ENCODE results near the gene FGF2.
"Not testable (repeated sequence)": the region's sequence is repeated elsewhere in the genome, so short reads cannot be mapped to it uniquely, and the experiment has no call there.

The FGF2 gene

DNA sequence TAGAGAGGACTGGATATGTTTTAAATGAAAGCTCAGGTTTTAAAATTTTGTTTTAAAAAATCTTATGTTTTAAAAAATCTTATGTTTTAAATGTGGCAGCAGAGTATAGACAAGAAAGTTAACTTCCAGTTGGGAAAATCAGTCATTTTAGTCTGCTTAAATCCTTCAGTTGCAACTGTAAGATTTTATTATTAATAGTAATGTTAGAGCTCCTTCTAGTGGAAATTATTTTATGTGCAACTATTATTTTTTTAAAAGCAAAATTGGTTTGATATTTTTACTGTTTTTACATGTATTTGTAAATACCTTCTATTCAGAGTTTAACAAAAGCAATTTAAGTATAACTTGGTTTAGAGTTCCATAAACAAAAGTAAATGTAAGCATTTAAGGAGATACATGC, 104.2 kb downstream of the FGF2 start:
- no peak for DNase-seq
- ATAC-seq: no peak

DNA sequence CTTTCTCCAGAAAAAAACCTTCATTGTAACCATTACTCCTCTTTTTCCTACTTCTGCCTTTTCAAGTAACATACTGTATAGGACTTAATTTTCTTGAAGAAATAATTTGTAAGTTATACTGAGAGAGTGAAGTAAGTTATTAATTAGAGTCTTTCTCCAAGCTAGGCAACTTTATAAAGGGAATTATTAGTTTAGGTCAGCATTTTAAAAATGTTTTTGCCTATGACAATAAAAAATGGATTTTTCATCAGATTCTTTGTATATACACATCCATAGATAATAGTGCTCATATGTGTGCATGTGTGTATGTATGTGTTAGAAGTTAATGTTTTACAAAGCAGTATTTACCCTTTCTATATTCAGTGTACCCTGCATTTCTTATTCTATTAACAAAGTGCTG, 106.1 kb downstream of the FGF2 start:
- ATAC-seq: no peak
- no peak for DNase-seq

DNA sequence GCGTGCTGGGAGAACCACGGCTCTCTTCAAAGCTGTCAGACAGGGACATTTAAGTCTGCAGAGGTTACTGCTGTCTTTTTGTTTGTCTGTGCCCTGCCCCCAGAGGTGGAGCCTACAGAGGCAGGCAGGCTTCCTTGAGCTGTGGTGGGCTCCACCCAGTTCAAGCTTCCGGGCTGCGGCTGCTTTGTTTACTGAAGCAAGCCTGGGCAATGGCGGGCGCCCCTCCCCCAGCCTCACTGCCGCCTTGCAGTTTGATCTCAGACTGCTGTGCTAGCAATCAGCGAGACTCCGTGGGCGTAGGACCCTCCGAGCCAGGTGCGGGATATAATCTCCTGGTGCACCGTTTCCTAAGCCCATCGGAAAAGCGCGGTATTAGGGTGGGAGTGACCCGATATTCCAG, 118.5 kb downstream of the FGF2 start:
- not testable (repeated sequence) for ATAC-seq, DNase-seq

- ATAC-seq (no peak), DNase-seq (no peak)
These were observed 119.5 kb downstream of the FGF2 start for GRCh38 chr4:122946142-122946541.

All from stimulated activated naive CD8-positive, alpha-beta T cell treated with anti-CD3 and anti-CD28 coated beads, Interleukin-15, Interleukin-2, amounts not matched to agents 100 U/mL and 50 U/mL, for 24 hours (primary cell).